Inflammatory macrophage (primary cell): Measurements from ENCODE around the gene EBI3.
"Not testable (repeated sequence)": the region's sequence is repeated elsewhere in the genome, so short reads cannot be mapped to it uniquely, and the experiment has no call there.

Experiments
- DNase-seq, 2 donors: peaks; one replicate each; pipeline ENCODE4 v3.0.0-alpha.2; 2020 to 2022
- total RNA-seq, 18 experiments: gene quantifications; one replicate each; lab custom pipeline; 2026; ENCODE audit warnings: mixed read lengths in 6 of 18, inconsistent platforms in 2 of 18; lab: John Stamatoyannopoulos, UW

The EBI3 gene
- 0 to 67.2 (median 0.52) reads per million in 18 experiments for total RNA-seq

- DNase-seq: peak; percentile 17 to 31
These were observed at the start of gene EBI3 for GRCh38 chr19:4229179-4229931. TSS of gene EBI3 (plus strand) at chr19:4229523. CDS start at chr19:4229551, 28 bp downstream.

DNA sequence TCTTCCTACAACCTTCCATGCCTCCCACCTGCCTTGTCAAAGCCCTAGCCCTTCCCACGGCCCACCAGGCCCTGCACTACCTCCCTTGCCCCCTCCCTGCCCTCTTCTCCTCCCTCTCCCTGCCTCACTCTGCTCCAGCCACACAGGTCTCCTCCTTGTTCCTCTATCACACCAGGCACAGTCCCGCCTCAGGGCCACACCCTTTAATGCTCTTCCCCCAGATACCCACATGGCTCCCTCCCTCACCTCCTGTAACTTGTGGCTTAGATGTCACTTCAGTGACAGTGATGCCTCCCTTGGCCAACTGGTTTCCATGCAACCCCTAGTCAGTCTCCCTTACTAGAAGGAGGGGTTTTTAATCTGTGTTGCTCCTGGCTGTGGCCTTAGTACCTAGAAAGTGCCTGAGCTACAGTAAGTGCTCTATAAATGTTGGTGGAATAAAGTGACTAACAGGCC, 48.2 kb upstream of the EBI3 start:
- peak; percentile 21 to 30 for DNase-seq

GRCh38 chr19:4182084-4182810, 47.1 kb upstream of the EBI3 start, which contains the start of the genes ANKRD24 and SIRT6:
TSS of gene ANKRD24 (plus strand) at chr19:4182689. CDS start at chr19:4186426, 3,737 bp downstream.
TSS of gene SIRT6 (minus strand) at chr19:4182563. CDS start at chr19:4182539, 24 bp downstream.
- DNase-seq: peak; percentile 97 to 98

DNA sequence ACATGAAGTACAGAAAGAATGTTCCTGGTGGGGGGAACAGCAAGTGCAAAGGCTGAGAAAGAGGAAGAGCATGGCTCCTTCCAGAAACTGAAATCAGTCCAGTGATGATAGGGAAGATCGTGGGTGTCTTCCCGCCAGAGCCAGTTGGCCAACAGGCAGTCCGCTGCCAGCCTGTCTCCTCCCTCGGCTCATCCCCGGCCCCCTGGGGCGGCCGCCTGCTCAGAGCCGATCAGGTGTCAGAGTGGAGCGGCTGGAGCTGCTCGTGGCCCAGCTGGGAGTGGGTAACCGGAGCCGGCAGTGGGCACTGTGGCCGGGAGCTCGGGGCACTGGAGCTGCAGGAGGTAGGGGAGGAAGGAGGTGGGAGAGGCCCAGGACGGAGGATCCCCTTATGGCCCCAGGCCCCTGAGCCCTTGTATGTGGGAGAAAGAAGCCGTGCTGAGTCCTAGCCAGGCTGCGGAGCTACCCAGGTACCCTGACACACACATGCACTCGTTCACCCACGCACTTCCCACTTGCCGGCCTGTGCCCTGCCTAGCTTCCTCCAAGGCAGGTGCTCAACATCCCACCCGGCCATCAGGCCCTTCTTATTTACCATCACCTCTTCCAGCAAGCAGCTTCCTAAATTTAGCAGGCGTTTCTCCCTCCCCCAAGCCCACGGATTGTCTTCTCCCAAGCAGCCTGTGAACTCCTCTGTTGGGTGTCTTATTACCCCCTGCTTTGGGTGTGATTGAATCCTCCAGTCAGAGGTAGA, 45.2 kb upstream of the EBI3 start:
- DNase-seq: peak; percentile 74 to 84

DNA sequence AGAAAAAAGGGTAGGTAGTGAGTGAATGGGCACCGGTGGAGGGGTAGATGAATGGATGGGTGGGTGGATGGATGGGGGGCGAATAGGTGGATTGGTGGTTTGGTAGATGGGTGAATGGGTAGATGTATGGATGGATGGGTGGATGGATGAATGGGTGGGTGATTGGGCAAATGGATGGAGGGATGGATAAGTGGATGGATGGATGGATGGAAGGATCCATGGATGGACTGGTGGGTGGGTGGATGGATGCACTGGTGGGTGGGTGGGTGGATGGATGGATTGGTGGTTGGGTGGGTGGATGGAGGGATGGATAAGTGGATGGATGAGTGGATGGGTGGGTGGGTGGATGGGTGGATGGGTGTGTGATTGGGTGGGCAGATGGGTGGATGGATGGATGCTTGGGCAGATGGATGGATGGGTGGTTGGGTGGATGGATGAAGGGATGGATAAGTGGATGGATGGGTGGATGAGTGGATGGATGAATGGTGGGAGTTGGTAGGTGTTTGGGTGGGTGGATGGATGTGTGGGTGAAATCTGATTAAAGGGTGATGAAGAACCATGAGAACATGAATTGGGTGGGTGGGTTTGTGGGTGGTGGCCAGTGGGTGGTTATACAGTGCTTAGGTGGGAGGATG, 44.5 kb upstream of the EBI3 start:
- DNase-seq: no peak

GRCh38 chr19:4185413-4186086, 43.8 kb upstream of the EBI3 start:
- DNase-seq: peak in 1 of 2 donors; percentile 27

DNA sequence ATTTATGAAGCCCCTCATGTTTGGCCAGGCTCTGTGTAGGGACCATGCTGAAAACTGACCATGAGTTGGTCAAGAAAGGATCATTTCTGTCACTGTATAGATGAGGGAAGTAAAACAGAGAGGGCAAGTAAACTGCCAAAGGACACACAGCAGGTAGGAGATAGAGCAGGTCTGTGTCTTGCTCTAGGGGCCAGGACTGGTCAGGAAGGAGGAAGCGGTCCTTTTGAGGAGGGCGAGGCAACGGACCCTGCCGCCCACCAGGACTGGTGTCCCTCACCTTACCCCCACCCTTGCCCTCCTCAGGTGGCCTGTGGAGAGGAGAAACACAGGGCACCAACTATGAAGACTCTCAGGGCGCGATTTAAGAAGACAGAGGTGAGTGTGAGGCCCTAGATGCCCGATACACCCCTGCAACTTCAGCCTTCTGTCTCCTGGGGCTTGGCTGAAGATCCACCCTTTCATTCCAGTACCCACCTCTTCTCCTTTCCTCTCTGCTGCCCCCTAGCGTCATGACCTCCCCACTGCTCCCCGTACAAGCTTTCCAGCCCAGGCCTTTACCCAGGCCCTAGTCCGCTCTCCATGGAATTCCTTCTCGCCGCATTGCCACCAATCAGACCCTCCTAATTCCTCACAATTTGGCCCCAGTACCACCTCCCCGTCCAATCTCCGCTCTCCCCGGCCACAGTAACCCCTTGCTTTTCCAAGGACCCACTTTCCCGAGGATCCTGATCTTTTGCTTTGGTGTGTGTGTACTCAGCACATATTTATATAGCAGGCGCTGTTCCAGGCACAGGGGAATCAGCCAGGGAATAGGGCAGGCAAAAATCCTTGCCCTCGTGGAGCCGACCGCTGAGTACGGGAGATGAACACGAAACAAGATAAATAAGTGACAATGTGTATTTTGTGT, 43.0 kb upstream of the EBI3 start:
- peak; percentile 75 to 80 for DNase-seq

DNA sequence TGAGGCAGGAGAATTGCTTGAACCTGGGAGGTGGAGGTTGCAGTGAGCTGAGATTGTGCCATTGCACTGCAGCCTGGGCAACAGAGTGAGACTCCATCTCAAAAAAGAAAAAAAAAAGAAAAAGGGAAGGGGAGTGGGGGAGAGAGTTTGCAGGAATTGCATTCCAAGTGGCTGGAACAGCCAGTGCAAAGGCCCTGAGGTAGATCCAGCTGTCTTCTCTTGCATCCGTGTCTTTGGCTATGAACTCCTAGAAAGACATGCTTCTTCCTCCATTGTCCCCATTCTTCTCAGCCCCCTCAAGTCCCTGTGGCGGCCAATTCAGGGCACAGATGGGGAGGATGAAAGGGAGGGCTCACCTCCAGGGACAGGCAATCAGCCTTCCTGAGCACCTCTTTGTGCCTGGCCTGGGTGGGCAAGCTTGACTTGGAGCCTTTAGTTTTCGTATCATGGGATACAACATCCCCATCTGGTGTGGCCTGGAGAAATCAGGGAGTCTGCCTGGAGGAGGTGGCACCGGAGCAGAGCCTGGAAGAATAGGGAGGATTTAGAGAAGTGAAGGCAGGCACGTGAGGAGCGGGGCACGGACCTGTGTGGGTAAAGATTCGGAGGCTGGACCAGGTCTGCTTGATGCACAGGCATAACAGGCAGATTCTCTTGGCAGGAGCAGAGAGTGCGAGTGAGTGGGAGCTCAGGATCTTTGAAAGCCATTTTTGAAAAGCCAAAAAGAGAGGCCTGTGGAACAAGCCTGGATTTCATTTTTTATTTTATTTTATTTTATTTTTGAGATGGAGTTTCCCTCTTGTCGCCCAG, 41.8 kb upstream of the EBI3 start:
- no peak for DNase-seq

GRCh38 chr19:4189641-4190040, 39.7 kb upstream of the EBI3 start:
- no peak for DNase-seq

- DNase-seq: not testable (repeated sequence)
These were observed 36.8 kb upstream of the EBI3 start for GRCh38 chr19:4192537-4192936.

DNA sequence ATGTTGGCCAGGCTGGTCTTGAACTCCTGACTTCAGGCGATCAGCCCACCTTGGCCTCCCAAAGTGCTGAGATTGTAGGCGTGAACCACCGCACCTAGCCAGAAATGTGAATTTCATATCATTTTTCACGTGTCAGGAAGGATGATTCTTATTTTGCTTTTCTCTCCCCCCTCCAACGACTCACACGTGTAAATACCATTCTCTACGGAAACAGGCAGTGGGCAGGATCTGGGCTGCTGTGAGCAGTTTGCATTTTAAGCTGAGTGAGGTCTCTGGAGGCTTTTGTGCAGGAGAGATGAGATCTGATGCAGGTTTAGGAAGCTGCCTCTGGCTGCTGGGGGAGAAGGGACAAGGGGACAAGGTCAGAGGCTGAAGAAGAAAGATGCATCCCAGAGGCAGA, 35.0 kb upstream of the EBI3 start:
- DNase-seq: no peak

DNA sequence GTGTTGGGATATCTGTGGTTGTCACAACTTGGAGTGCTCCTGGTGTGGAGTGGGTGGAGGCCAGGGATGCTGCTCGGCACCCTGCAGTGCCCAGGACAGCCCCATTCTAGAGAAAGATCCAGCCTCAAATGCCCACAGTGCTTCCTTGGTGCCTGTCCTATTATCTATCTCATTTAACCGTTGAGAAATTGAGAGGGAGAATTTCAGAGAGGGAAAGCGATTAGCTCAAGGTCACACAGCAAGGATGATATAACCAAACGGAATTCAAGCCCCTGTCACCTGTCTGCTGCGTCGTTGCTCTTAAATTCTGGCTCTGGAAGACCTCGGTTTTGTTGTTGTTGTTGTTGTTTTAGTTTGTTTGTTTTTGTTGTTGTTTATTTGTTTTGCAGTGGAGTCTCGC, 33.3 kb upstream of the EBI3 start:
- no peak for DNase-seq

DNA sequence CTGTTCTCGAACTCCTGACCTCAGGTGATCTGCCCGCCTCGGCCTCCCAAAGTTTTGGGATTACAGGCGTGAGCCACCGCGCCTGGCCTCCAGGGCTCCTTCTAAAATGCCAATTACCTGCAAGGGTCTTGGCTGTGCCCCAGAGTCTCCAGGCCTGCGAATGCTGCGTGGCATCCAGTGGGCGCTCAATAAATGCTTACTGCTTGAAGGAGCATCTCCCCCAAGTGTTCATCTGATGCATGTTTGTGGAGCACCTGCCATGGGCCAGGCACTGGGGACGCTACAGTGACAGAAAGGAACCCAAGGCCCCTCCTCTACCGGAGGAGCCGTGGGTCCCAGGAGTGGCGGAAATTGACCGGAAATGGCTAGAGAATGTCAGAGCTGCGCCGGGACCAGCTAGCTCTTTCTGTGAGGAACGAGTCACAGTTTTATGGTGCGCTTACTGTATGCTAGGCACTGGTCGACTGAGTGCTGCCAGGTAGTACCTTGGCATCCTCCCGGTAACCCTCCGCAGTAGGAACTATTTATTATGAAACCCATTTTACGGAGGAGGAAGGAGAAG, 32.7 kb upstream of the EBI3 start:
- DNase-seq: no peak

GRCh38 chr19:4197228-4197624, 32.1 kb upstream of the EBI3 start:
- DNase-seq: no peak

DNA sequence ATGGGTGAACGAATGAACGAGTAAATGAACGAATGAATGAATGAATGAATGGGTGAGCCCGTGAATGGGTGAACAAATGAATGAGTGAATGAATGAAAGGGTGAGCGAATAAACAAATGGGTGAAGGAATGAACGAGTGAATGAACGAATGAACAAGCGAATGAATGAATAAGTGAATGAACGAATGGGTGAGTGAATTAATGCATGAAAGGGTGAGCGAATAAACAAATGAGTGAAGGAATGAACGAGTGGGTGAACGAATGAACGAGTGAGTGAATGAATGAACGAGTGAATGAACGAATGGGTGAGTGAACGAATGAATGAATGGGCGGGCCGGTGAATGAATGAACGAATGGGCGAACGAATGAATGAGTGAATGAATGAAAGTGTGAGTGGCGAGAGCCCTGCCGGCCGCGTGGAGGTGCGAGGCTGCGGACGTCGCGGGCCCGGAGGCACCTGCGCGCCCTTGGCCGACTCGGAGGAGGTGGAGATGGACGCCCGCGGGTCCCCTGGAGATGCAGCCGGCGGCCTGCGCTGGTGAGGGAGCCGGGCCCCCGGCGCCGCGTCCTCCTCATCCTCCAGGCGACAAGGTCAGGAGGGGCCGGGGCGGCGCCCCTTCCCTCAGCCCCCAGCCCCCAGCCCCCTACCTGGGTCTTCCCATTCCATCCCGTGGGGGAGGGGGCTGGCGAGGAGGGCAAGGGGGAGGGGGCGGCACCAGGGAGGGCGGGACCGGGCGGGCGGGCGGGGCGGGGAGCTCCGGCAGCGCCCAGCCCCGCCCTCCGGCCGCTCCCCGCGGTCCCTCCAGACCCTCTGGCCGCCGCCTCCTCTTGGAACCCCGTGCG, 31.5 kb upstream of the EBI3 start:
- DNase-seq: no peak

DNA sequence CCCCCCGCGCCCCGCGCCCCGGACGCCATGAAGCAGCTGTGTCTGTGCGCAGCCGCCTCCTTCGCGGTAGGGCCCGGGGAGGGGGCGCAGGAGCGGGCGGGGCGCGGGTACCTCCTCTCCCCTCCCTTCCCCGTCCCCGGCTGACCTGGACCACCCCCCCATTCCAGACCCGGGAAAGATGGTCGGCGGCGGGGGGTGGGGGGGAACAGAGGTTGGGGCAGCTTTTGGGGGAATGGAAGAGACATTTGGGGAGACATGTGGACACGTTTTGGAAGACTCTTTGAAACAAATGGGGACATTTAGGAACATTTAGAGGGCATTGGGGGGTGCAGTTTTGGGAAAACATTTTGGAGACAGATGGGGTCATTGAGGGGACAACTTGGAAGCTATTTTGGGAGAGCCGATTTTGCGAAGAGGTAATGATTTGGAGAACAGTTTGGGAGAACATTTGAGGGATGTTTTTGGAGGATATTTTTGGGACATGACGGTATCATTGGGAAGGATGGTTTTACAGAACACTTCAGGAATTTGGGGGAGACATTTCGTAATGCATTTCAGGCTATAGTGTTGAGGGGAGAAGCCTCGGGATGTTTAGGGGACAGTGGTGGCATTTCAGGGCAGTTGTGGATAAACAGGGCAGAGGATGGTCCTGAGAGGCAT, 30.7 kb upstream of the EBI3 start:
- no peak for DNase-seq

DNA sequence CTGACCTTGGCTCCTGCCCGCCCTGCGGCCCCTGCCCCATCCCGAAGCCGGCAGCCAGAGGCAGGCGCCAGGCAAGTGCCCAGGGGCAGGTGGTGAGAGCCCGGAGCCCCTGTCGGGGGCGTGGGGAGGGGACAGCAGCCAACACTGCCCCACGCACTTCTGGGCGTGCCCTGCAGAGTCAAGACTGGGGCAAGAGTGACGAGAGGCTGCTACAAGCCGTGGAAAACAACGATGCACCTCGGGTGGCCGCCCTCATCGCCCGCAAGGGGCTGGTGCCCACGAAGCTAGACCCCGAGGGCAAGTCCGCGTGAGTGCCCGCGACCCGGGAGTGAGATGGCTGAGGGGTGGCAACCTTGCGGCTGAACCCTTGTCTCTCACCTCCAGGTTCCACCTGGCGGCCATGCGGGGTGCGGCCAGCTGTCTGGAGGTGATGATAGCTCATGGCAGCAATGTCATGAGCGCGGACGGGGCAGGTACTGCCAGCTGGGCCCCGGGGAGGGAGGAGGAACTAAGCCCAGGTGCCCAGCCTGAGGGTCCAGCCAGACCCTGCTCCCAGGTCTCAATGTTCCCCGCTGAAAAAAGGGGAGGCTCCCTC, 29.5 kb upstream of the EBI3 start:
- no peak for DNase-seq
